PC-9 (cell line): Measurements from ENCODE around the gene RYR2. TPM values are rescaled to one million over a fixed set of nuclear protein-coding genes. Genes with fewer than 3 reads are reported as not detected.

Experiments
- BruUV-seq: library from RNA; stranded (reverse); fragments of 400-500 nt; replicated peaks from 2 replicates; lab custom pipeline; 2021; lab: Mats Ljungman, UMichigan
- CTCF ChIA-PET: fragments of 300-600 bp; sonication (Branson Sonifier 250); formaldehyde crosslinking; loops from one replicate; lab custom pipeline; 2022; ENCODE audit warnings: antibody characterized with exemption; lab: Charles Lee
- POLR2A ChIA-PET: fragments of 300-600 bp; sonication (Branson Sonifier 250); formaldehyde crosslinking; loops from one replicate; lab custom pipeline; 2022; ENCODE audit warnings: antibody characterized with exemption; ENCODE audit not compliant: unreplicated experiment; lab: Charles Lee
- DNase-seq, 2 experiments: peaks; one replicate each; pipeline versions ENCODE4 v3.0.0 to v3.0.0-alpha.2; 2015 to 2022; ENCODE audit warnings: mixed read lengths in 1 of 2
- H2AFZ ChIP-seq: fragments of 200-600 bp; sonication (generic); 2 replicates; pipeline ENCODE4 v1.8.1; 2017; ENCODE audit warnings: antibody characterized with exemption
- H3F3A ChIP-seq: fragments of 200-600 bp; sonication (generic); 2 replicates; pipeline ENCODE4 v1.8.1; 2017; ENCODE audit warnings: antibody characterized with exemption, mild to moderate bottlenecking, low read depth; ENCODE audit not compliant: insufficient read depth
- H3K27ac ChIP-seq: fragments of 200-600 bp; sonication (generic); 2 replicates; pipeline ENCODE4 v1.6.1; 2016; ENCODE audit warnings: mixed run types
- H3K27me3 ChIP-seq: fragments of 200-600 bp; sonication (generic); 2 replicates; pipeline ENCODE4 v1.6.1; 2016; ENCODE audit warnings: low read depth, mixed run types; ENCODE audit not compliant: insufficient read depth
- H3K36me3 ChIP-seq: fragments of 200-600 bp; sonication (generic); 2 replicates; pipeline ENCODE4 v1.6.1; 2016; ENCODE audit warnings: low read depth, mixed run types
- H3K4me1 ChIP-seq: fragments of 200-600 bp; sonication (generic); replicated peaks from 2 replicates; pipeline ENCODE4 v1.6.1; 2016; ENCODE audit warnings: mixed run types; ENCODE audit not compliant: insufficient read depth
- H3K4me2 ChIP-seq: fragments of 200-600 bp; sonication (generic); 2 replicates; pipeline ENCODE4 v1.6.1; 2017; ENCODE audit warnings: mixed run types
- H3K4me3 ChIP-seq: fragments of 200-600 bp; sonication (generic); 2 replicates; pipeline ENCODE4 v1.6.1; 2016; ENCODE audit warnings: mixed run types
- H3K79me2 ChIP-seq: fragments of 200-600 bp; sonication (generic); 2 replicates; pipeline ENCODE4 v1.6.1; 2017; ENCODE audit warnings: low read depth, mixed run types
- H3K9me2 ChIP-seq: fragments of 200-600 bp; sonication (generic); 2 replicates; pipeline ENCODE4 v1.8.1; 2017; ENCODE audit warnings: mild to moderate bottlenecking; ENCODE audit not compliant: insufficient read depth
- H3K9me3 ChIP-seq: fragments of 200-600 bp; sonication (generic); 2 replicates; pipeline ENCODE4 v1.8.1; 2016; ENCODE audit warnings: low read depth; ENCODE audit not compliant: insufficient read depth
- H4K20me1 ChIP-seq: fragments of 200-600 bp; sonication (generic); 2 replicates; pipeline ENCODE4 v1.8.1; 2017; ENCODE audit not compliant: insufficient read depth
- CTCF ChIP-seq: fragments of 200-600 bp; sonication (generic); conservative IDR thresholded peaks from 2 replicates; pipeline ENCODE4 v1.6.1; 2017; ENCODE audit warnings: mixed run types, antibody characterized with exemption, mild to moderate bottlenecking, moderate library complexity
- EZH2 ChIP-seq: fragments of 200-600 bp; sonication (generic); IDR thresholded peaks from 2 replicates; pipeline ENCODE4 v1.8.0; 2017; ENCODE audit warnings: antibody characterized with exemption, low read depth
- intact Hi-C: fragments of 100-400 bp; cut with micrococcal nuclease; formaldehyde crosslinking; loops from one replicate; pipeline ENCODE4 v1.10.0; 2022; ENCODE audit not compliant: unreplicated experiment
- total RNA-seq: library from RNA; stranded (reverse); gene quantifications from 2 replicates; pipeline ENCODE4 v1.2.3, GENCODE V29; 2021

The RYR2 gene
- total RNA-seq, 1 experiment from 2014 or later, result not detected

GRCh38 chr1:237500566-237500965, 458.6 kb downstream of the RYR2 start:
- H3K9me3 ChIP-seq, result no peaks in the 10 kb centered on the region
- H3K27ac ChIP-seq, result no peak overlapping the region
- peaks cover 19% of the 10 kb centered on the region for H3K27me3 ChIP-seq
- CTCF ChIA-PET, result no interaction called here
- no peak overlapping the region for H3K4me3 ChIP-seq
- DNase-seq, result no peak
- H3K4me2 ChIP-seq, result no peak overlapping the region
- POLR2A ChIA-PET, result no interaction called here
- intact Hi-C loops, result no loop called here
- BruUV-seq, result no TSS peak
- H3K9me2 ChIP-seq, result no peaks in the 10 kb centered on the region
- no peak overlapping the region; the same call in 1 of the 2 replicates for H2AFZ ChIP-seq
- no peaks in the 10 kb centered on the region for H3K4me1 ChIP-seq
- no peaks in the 10 kb centered on the region for H3K36me3 ChIP-seq
- TF ChIP-seq EZH2 (no peak), CTCF (no peak)
- no peaks in the 10 kb centered on the region; the same call in 1 of the 2 replicates for H4K20me1 ChIP-seq
- H3K79me2 ChIP-seq, result no peaks in the 10 kb centered on the region
- no peaks in the 10 kb centered on the region for H3F3A ChIP-seq

- no peak overlapping the region for H3K4me3 ChIP-seq
- H4K20me1 ChIP-seq, result no peaks in the 10 kb centered on the region; the same call in 1 of the 2 replicates
- no peak overlapping the region for H3K4me2 ChIP-seq
- no peaks in the 10 kb centered on the region for H3K9me3 ChIP-seq
- intact Hi-C loops, result no loop called here
- no peaks in the 10 kb centered on the region for H3K9me2 ChIP-seq
- H3K4me1 ChIP-seq, result no peaks in the 10 kb centered on the region
- no peak overlapping the region for H2AFZ ChIP-seq
- no TSS peak for BruUV-seq
- no peak for DNase-seq
- ChIA-PET CTCF (no interaction called here), POLR2A (no interaction called here)
- no peak for TF ChIP-seq CTCF
- TF ChIP-seq EZH2, result no peak
- no peak overlapping the region for H3K27ac ChIP-seq
- no peaks in the 10 kb centered on the region for H3K36me3 ChIP-seq
- H3K27me3 ChIP-seq, result peaks cover 22% of the 10 kb centered on the region
- no peaks in the 10 kb centered on the region for H3K79me2 ChIP-seq
- no peaks in the 10 kb centered on the region for H3F3A ChIP-seq
Measured at GRCh38 chr1:237503292-237503691, 461.3 kb downstream of the RYR2 start.

- Histone ChIP-seq H3K79me2 (no peaks in the 10 kb centered on the region), H3K27ac (no peak overlapping the region), H4K20me1 (no peaks in the 10 kb centered on the region; the same call in 1 of the 2 replicates), H2AFZ (no peak overlapping the region), H3K27me3 (peaks cover 25% of the 10 kb centered on the region), H3K4me2 (no peak overlapping the region), H3K4me3 (no peak overlapping the region), H3K4me1 (no peaks in the 10 kb centered on the region), H3F3A (no peaks in the 10 kb centered on the region), H3K9me3 (no peaks in the 10 kb centered on the region), H3K36me3 (no peaks in the 10 kb centered on the region), H3K9me2 (no peaks in the 10 kb centered on the region)
- DNase-seq, result no peak
- intact Hi-C loops, result no loop called here
- no peak for TF ChIP-seq CTCF
- no peak for TF ChIP-seq EZH2
- ChIA-PET CTCF (no interaction called here), POLR2A (no interaction called here)
- no TSS peak for BruUV-seq
Measured at GRCh38 chr1:237507005-237507404, 465.0 kb downstream of the RYR2 start.
